ENCODE results near the gene CLP1. TPM values are rescaled to one million over a fixed set of nuclear protein-coding genes. Genes with fewer than 3 reads are reported as not detected.

Gene CLP1
- polyA plus RNA-seq = 18.2 and 22.7 TPM in 2 replicates
- polyA minus RNA-seq = 23.5 and 25.8 TPM in 2 replicates

- peak within 1 kb of the TSS; percentile 82 for H3K4me3 ChIP-seq (ENCODE audit: low read length)
- H4K20me1 ChIP-seq (ENCODE audit: insufficient read depth) = no peaks in the 10 kb centered on the region
- no peaks in the 10 kb centered on the region for H3K9me2 ChIP-seq (ENCODE audit: insufficient read depth, low read length)
- peak within 1 kb of the TSS; percentile 96 for H3K4me2 ChIP-seq (ENCODE audit: low read length)
- TF ChIP-seq EZH2 (IDR thresholded peaks at IDR 0.05; ENCODE audit: borderline replicate concordance, insufficient read depth, low read length, poor library complexity, severe bottlenecking) = no peak
- TF ChIP-seq RAD21 (conservative IDR thresholded peaks at IDR 0.05) = peak; percentile 46
- peak; percentile 55 for TF ChIP-seq SMC3 (conservative IDR thresholded peaks at IDR 0.05; ENCODE audit: poor library complexity)
- TF ChIP-seq POLR2AphosphoS5 (IDR thresholded peaks at IDR 0.05) = peak; percentile 97
- peak; percentile 82 for TF ChIP-seq REST (IDR thresholded peaks at IDR 0.05; ENCODE audit: borderline replicate concordance)
- peak; percentile 75 for TF ChIP-seq EP300 (conservative IDR thresholded peaks at IDR 0.05; ENCODE audit: poor library complexity, severe bottlenecking)
- TF ChIP-seq, protein P1, sequence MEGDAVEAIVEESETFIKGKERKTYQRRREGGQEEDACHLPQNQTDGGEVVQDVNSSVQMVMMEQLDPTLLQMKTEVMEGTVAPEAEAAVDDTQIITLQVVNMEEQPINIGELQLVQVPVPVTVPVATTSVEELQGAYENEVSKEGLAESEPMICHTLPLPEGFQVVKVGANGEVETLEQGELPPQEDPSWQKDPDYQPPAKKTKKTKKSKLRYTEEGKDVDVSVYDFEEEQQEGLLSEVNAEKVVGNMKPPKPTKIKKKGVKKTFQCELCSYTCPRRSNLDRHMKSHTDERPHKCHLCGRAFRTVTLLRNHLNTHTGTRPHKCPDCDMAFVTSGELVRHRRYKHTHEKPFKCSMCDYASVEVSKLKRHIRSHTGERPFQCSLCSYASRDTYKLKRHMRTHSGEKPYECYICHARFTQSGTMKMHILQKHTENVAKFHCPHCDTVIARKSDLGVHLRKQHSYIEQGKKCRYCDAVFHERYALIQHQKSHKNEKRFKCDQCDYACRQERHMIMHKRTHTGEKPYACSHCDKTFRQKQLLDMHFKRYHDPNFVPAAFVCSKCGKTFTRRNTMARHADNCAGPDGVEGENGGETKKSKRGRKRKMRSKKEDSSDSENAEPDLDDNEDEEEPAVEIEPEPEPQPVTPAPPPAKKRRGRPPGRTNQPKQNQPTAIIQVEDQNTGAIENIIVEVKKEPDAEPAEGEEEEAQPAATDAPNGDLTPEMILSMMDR (IDR thresholded peaks at IDR 0.05; ENCODE audit: poor library complexity, severe bottlenecking) = peak; percentile 43
- peak; percentile 88 for TF ChIP-seq TAF1 (IDR thresholded peaks at IDR 0.05; ENCODE audit: low read depth)
- TF ChIP-seq MXI1 (conservative IDR thresholded peaks at IDR 0.05; ENCODE audit: poor library complexity, severe bottlenecking) = peak; percentile 98
- H3K36me3 ChIP-seq (ENCODE audit: insufficient read depth, low read length) = no peaks in the 10 kb centered on the region
- no peaks in the 10 kb centered on the region for H3F3A ChIP-seq (ENCODE audit: insufficient read depth, low read length, poor library complexity, severe bottlenecking)
- H3K9me3 ChIP-seq (ENCODE audit: low read length) = no peaks in the 10 kb centered on the region
- H2AFZ ChIP-seq (ENCODE audit: low read depth, low read length) = peak within 1 kb of the TSS; percentile 92
- H3K27me3 ChIP-seq (ENCODE audit: insufficient read depth, low read depth, low read length) = no peaks in the 10 kb centered on the region
- H3K79me2 ChIP-seq (replicated peaks; ENCODE audit: insufficient read depth, low read length) = peaks cover 13% of the 10 kb centered on the region
- peak within 1 kb of the TSS; percentile 81 for H3K9ac ChIP-seq (ENCODE audit: low read length)
- H3K27ac ChIP-seq (ENCODE audit: low read length) = peak within 1 kb of the TSS; percentile 87
Measured at GRCh38 chr11:57657194-57658022, at the start of gene CLP1. CLP1 (plus strand) TSS chr11:57657762; CDS start chr11:57659477, 1,715 bp downstream.

- Histone ChIP-seq H2AFZ (ENCODE audit: low read depth, low read length) (no peak overlapping the region), H3K9me3 (ENCODE audit: low read length) (no peaks in the 10 kb centered on the region), H3K9me2 (ENCODE audit: insufficient read depth, low read length) (no peaks in the 10 kb centered on the region), H3K79me2 (replicated peaks; ENCODE audit: insufficient read depth, low read length) (no peaks in the 10 kb centered on the region), H3K4me2 (ENCODE audit: low read length) (no peak overlapping the region), H3K36me3 (ENCODE audit: insufficient read depth, low read length) (no peaks in the 10 kb centered on the region), H3K27ac (ENCODE audit: low read length) (no peak overlapping the region), H3K4me3 (ENCODE audit: low read length) (no peak overlapping the region), H3K9ac (ENCODE audit: low read length) (no peak overlapping the region), H3F3A (ENCODE audit: insufficient read depth, low read length, poor library complexity, severe bottlenecking) (no peaks in the 10 kb centered on the region), H4K20me1 (ENCODE audit: insufficient read depth) (no peaks in the 10 kb centered on the region), H3K27me3 (ENCODE audit: insufficient read depth, low read depth, low read length) (no peaks in the 10 kb centered on the region)
- no peak for TF ChIP-seq RAD21 (conservative IDR thresholded peaks at IDR 0.05)
- TF ChIP-seq, protein P1 (IDR thresholded peaks at IDR 0.05; ENCODE audit: poor library complexity, severe bottlenecking) = no peak
Measured at GRCh38 chr11:57610170-57610569, 47.4 kb upstream of the CLP1 start.
